Liver (tissue), 3 donors: ENCODE measurements around the gene ZNF653.

Experiments used
- CTCF ChIP-seq: fragments of 150-350 bp; IDR thresholded peaks from 2 replicates; pipeline ENCODE4 v1.5.1; 2017; ENCODE audit warnings: improper control_type of control experiment, low read depth, low read length; ENCODE audit not compliant: missing input control
- EGR1 ChIP-seq, 2 donors: IDR thresholded peaks; 2 replicates each; pipeline ENCODE4 v1.6.1; 2016 to 2018; ENCODE audit warnings: antibody characterized with exemption in 2 of 2, low read depth in 2 of 2
- GABPA ChIP-seq, 2 donors: IDR thresholded peaks in 1 of 2; conservative IDR thresholded peaks in 1 of 2; 2 replicates each; pipeline ENCODE4 v1.6.1; 2016; ENCODE audit warnings: antibody characterized with exemption in 2 of 2, mild to moderate bottlenecking in 1 of 2, moderate library complexity in 1 of 2
- MAX ChIP-seq: IDR thresholded peaks from 2 replicates; pipeline ENCODE4 v1.6.1; 2016; ENCODE audit warnings: antibody characterized with exemption
- NR2F2 ChIP-seq: IDR thresholded peaks from 2 replicates; pipeline ENCODE4 v1.6.1; 2016; ENCODE audit warnings: antibody characterized with exemption
- REST ChIP-seq: IDR thresholded peaks from 2 replicates; pipeline ENCODE4 v1.6.1; 2016; ENCODE audit warnings: antibody characterized with exemption, mild to moderate bottlenecking
- RXRA ChIP-seq, 2 donors: IDR thresholded peaks; 2 replicates each; pipeline ENCODE4 v1.6.1; 2017 to 2018; ENCODE audit warnings: antibody characterized with exemption in 2 of 2, mild to moderate bottlenecking in 1 of 2
- ZBTB33 ChIP-seq: IDR thresholded peaks from 2 replicates; pipeline ENCODE4 v1.6.1; 2016; ENCODE audit warnings: antibody characterized with exemption
- donor health status: healthy.
- donor health status: healthy.

DNA sequence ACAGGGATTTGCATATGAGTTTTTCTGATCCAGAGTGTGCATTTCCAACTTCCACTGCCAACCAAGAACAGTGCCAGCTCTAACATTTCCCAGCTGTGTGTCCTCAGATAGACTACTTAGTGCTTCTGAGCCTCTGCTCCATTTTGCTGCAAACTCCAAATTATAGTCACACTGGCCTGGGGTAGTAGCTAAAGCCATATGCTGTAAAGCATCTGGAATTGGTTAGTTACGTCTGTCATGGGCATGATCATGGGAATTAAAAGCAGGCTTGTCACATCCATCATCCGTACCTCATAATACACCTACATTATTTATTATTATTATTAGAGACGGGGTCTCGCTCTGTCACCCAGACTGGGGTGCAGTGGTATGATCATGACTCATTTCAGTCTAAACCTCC is 31.9 kb downstream of the ZNF653 start:
- TF ChIP-seq GABPA (IDR thresholded peaks at IDR 0.05 in 1 of 2, conservative IDR thresholded peaks at IDR 0.05 in 1 of 2) = no peak
- TF ChIP-seq CTCF = no peak
- TF ChIP-seq EGR1 (IDR thresholded peaks at IDR 0.05; ENCODE audit: low read depth in 2 of 2) = no peak
- no peak for TF ChIP-seq MAX
- no peak for TF ChIP-seq NR2F2
- no peak for TF ChIP-seq RXRA (IDR thresholded peaks at IDR 0.05)
- TF ChIP-seq ZBTB33 = no peak
- TF ChIP-seq REST = no peak
